GM21529 (cell line): Measurements from ENCODE around the gene CSNK1G1.
"Not testable (repeated sequence)": the region's sequence is repeated elsewhere in the genome, so short reads cannot be mapped to it uniquely, and the experiment has no call there.

Experiments used
- ATAC-seq: cut with Tn5 transposase; IDR thresholded peaks from one replicate; pipeline ENCODE4 v1.9.1; 2021; ENCODE audit not compliant: unreplicated experiment

Gene CSNK1G1

GRCh38 chr15:64351265-64351664 lies 4.7 kb downstream of the CSNK1G1 start:
- ATAC-seq, result no peak

GRCh38 chr15:64349375-64349774 lies 6.6 kb downstream of the CSNK1G1 start:
- no peak for ATAC-seq

GRCh38 chr15:64348455-64348854 lies 7.5 kb downstream of the CSNK1G1 start:
- ATAC-seq, result no peak

- not testable (repeated sequence) for ATAC-seq
Observed at GRCh38 chr15:64346242-64346641, 9.7 kb downstream of the CSNK1G1 start.

- ATAC-seq, result no peak
Observed at GRCh38 chr15:64344651-64345294, 11.2 kb downstream of the CSNK1G1 start.

GRCh38 chr15:64343841-64344240 lies 12.1 kb downstream of the CSNK1G1 start:
- no peak for ATAC-seq

- no peak for ATAC-seq
Observed at GRCh38 chr15:64343222-64343621, 12.8 kb downstream of the CSNK1G1 start.

GRCh38 chr15:64341961-64342360 lies 14.0 kb downstream of the CSNK1G1 start:
- no peak for ATAC-seq

GRCh38 chr15:64340355-64340754 lies 15.6 kb downstream of the CSNK1G1 start:
- ATAC-seq, result no peak

GRCh38 chr15:64337761-64338160 lies 18.2 kb downstream of the CSNK1G1 start:
- no peak for ATAC-seq

GRCh38 chr15:64333986-64334929 lies 21.7 kb downstream of the CSNK1G1 start:
- ATAC-seq, result no peak

GRCh38 chr15:64333516-64333915 lies 22.5 kb downstream of the CSNK1G1 start:
- no peak for ATAC-seq

GRCh38 chr15:64331668-64332067 lies 24.3 kb downstream of the CSNK1G1 start:
- ATAC-seq, result not testable (repeated sequence)

- not testable (repeated sequence) for ATAC-seq
Observed at GRCh38 chr15:64326975-64327374, 29.0 kb downstream of the CSNK1G1 start.

- ATAC-seq, result not testable (repeated sequence)
Observed at GRCh38 chr15:64326458-64326857, 29.5 kb downstream of the CSNK1G1 start.

- ATAC-seq, result no peak
Observed at GRCh38 chr15:64324165-64324877, 31.7 kb downstream of the CSNK1G1 start.

- no peak for ATAC-seq
Observed at GRCh38 chr15:64315216-64315615, 40.8 kb downstream of the CSNK1G1 start.

- no peak for ATAC-seq
Observed at GRCh38 chr15:64314456-64314855, 41.5 kb downstream of the CSNK1G1 start.

- no peak for ATAC-seq
Observed at GRCh38 chr15:64311566-64311965, 44.4 kb downstream of the CSNK1G1 start.

GRCh38 chr15:64310036-64310435 lies 45.9 kb downstream of the CSNK1G1 start:
- no peak for ATAC-seq

GRCh38 chr15:64305261-64305660 lies 50.7 kb downstream of the CSNK1G1 start:
- ATAC-seq, result no peak
